ENCODE data around the gene NANS. TPM values are rescaled to one million over a fixed set of nuclear protein-coding genes. Genes with fewer than 3 reads are reported as not detected.

The NANS gene
- total and polyA plus RNA-seq, 10 of the 15 experiments (the other 5 are each of a cell fraction or from before 2014, with no cell fraction given): 21.0 to 126 (median 52.3) TPM

GRCh38 chr9:98097836-98098235 lies 41.3 kb downstream of the NANS start (continued):
- no peak for TF ChIP-seq POLR2A (IDR thresholded peaks at IDR 0.05; ENCODE audit: low read depth, low read length)
- TF ChIP-seq ATF3 (IDR thresholded peaks at IDR 0.05; ENCODE audit: borderline replicate concordance, extremely low read depth, low read depth, low read length): no peak
- no peak for TF ChIP-seq KDM1A (IDR thresholded peaks at IDR 0.05; ENCODE audit: borderline replicate concordance)
- TF ChIP-seq FOXM1 (IDR thresholded peaks at IDR 0.05; ENCODE audit: low read depth, low read length): 0 out of 2 replicates have a peak, but pooled peaks have one; percentile 28
- no peak for TF ChIP-seq E2F4 (IDR thresholded peaks at IDR 0.05; ENCODE audit: low read depth, low read length)
- TF ChIP-seq, protein P1, sequence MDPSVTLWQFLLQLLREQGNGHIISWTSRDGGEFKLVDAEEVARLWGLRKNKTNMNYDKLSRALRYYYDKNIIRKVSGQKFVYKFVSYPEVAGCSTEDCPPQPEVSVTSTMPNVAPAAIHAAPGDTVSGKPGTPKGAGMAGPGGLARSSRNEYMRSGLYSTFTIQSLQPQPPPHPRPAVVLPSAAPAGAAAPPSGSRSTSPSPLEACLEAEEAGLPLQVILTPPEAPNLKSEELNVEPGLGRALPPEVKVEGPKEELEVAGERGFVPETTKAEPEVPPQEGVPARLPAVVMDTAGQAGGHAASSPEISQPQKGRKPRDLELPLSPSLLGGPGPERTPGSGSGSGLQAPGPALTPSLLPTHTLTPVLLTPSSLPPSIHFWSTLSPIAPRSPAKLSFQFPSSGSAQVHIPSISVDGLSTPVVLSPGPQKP (IDR thresholded peaks at IDR 0.05; ENCODE audit: low read depth, low read length): no peak
- no peak for TF ChIP-seq IRF3 (IDR thresholded peaks at IDR 0.05)
- TF ChIP-seq, protein P2, sequence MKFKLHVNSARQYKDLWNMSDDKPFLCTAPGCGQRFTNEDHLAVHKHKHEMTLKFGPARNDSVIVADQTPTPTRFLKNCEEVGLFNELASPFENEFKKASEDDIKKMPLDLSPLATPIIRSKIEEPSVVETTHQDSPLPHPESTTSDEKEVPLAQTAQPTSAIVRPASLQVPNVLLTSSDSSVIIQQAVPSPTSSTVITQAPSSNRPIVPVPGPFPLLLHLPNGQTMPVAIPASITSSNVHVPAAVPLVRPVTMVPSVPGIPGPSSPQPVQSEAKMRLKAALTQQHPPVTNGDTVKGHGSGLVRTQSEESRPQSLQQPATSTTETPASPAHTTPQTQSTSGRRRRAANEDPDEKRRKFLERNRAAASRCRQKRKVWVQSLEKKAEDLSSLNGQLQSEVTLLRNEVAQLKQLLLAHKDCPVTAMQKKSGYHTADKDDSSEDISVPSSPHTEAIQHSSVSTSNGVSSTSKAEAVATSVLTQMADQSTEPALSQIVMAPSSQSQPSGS (IDR thresholded peaks at IDR 0.05; ENCODE audit: low read length): peak; percentile 21; the same call in 1 of the 2 replicates
- no peak for TF ChIP-seq BMI1 (IDR thresholded peaks at IDR 0.05; ENCODE audit: borderline replicate concordance)
- TF ChIP-seq NR2C2 (IDR thresholded peaks at IDR 0.05; ENCODE audit: borderline replicate concordance, control insufficient read depth, insufficient read length, low read depth): no peak
- TF ChIP-seq ZNF24 (IDR thresholded peaks at IDR 0.05): no peak
- no peak for TF ChIP-seq MYB (IDR thresholded peaks at IDR 0.05; ENCODE audit: borderline replicate concordance, low read depth, low read length)
- TF ChIP-seq MXI1 (IDR thresholded peaks at IDR 0.05; ENCODE audit: low read depth, low read length): no peak
- no peak for TF ChIP-seq E4F1 (IDR thresholded peaks at IDR 0.05; ENCODE audit: borderline replicate concordance, partially characterized antibody)
- TF ChIP-seq SUZ12 (IDR thresholded peaks at IDR 0.05; ENCODE audit: unreplicated experiment): no peak
- no peak for TF ChIP-seq TCF12 (IDR thresholded peaks at IDR 0.05; ENCODE audit: low read depth, low read length)
- TF ChIP-seq KLF5 (IDR thresholded peaks at IDR 0.05; ENCODE audit: partially characterized antibody): no peak
- no peak for TF ChIP-seq HSF1 (IDR thresholded peaks at IDR 0.05; ENCODE audit: low read depth, low read length)
- TF ChIP-seq SIN3A (IDR thresholded peaks at IDR 0.05; ENCODE audit: low read depth, low read length): no peak
- no peak for TF ChIP-seq EGR1 (IDR thresholded peaks at IDR 0.05; ENCODE audit: borderline replicate concordance in 1 of 2, low read depth in 2 of 2, low read length in 2 of 2)

Data from GM12878 (cell line).